Naive thymus-derived CD4-positive, alpha-beta T cell (primary cell): Measurements from ENCODE around the gene FCAR. TPM values are rescaled to one million over a fixed set of nuclear protein-coding genes. Genes with fewer than 3 reads are reported as not detected.
"Not testable (repeated sequence)": the region's sequence is repeated elsewhere in the genome, so short reads cannot be mapped to it uniquely, and the experiment has no call there.

Experiments
- ATAC-seq: fragments of 150-1000 bp; cut with Tn5 transposase; 2 replicates; pipeline ENCODE4 v1.10.0; 2021; ENCODE audit warnings: mild to moderate bottlenecking, moderate library complexity
- CTCF ChIA-PET: fragments of 350-600 bp; sonication (Branson Sonifier 250); formaldehyde crosslinking; loops from one replicate; lab custom pipeline; 2021; ENCODE audit warnings: antibody characterized with exemption; lab: Charles Lee
- POLR2A ChIA-PET: fragments of 350-600 bp; sonication (Branson Sonifier 250); formaldehyde crosslinking; loops from one replicate; lab custom pipeline; 2021; ENCODE audit warnings: antibody characterized with exemption, inconsistent platforms; lab: Charles Lee
- DNase-seq, 9 donors: peaks; one replicate each; pipeline versions ENCODE4 v3.0.0 to v3.0.0-alpha.2; 2020 to 2022; ENCODE audit warnings: mixed read lengths in 1 of 9
- H3K27ac ChIP-seq: one replicate; pipeline ENCODE4 v1.7.0; 2013; ENCODE audit warnings: mild to moderate bottlenecking, low read depth, low read length, moderate library complexity
- H3K27me3 ChIP-seq, 2 donors: one replicate each; pipeline ENCODE4 v1.7.0; 2013; ENCODE audit warnings: low read length in 2 of 2, mild to moderate bottlenecking in 2 of 2, moderate library complexity in 2 of 2; ENCODE audit not compliant: control insufficient read depth in 2 of 2, insufficient read depth in 2 of 2
- H3K36me3 ChIP-seq, 3 experiments: 1 replicate in 2 of 3; 2 replicates in 1 of 3; pipeline ENCODE4 v1.7.0; 2013; ENCODE audit warnings: low read length in 3 of 3, mild to moderate bottlenecking in 3 of 3, moderate library complexity in 1 of 3; ENCODE audit not compliant: insufficient read depth in 3 of 3, control insufficient read depth in 2 of 3
- H3K4me1 ChIP-seq, 2 donors: one replicate each; pipeline ENCODE4 v1.7.0; 2013; ENCODE audit warnings: low read length in 2 of 2, mild to moderate bottlenecking in 2 of 2, moderate library complexity in 1 of 2; ENCODE audit not compliant: control insufficient read depth in 2 of 2, insufficient read depth in 2 of 2
- H3K4me3 ChIP-seq: 2 replicates; pipeline ENCODE4 v1.7.0; 2013; ENCODE audit warnings: mild to moderate bottlenecking, low read length
- H3K9me3 ChIP-seq, 3 experiments: 1 replicate in 2 of 3; 2 replicates in 1 of 3; pipeline ENCODE4 v1.7.0; 2013; ENCODE audit warnings: low read length in 3 of 3; ENCODE audit not compliant: control insufficient read depth in 2 of 3
- H3K27ac Mint-ChIP-seq, 9 donors: one replicate each; pipeline ENCODE4 v1.8.0; 2020 to 2022; ENCODE audit warnings: mixed read lengths in 9 of 9, mild to moderate bottlenecking in 8 of 9, moderate library complexity in 5 of 9, inconsistent platforms in 2 of 9
- H3K27me3 Mint-ChIP-seq, 5 donors: one replicate each; pipeline ENCODE4 v1.8.0; 2021 to 2022; ENCODE audit warnings: mixed read lengths in 5 of 5, mild to moderate bottlenecking in 1 of 5
- H3K36me3 Mint-ChIP-seq, 5 donors: one replicate each; pipeline ENCODE4 v1.8.0; 2020 to 2022; ENCODE audit warnings: mixed read lengths in 5 of 5, mild to moderate bottlenecking in 3 of 5, inconsistent platforms in 1 of 5
- H3K4me1 Mint-ChIP-seq, 7 donors: one replicate each; pipeline ENCODE4 v1.8.0; 2020 to 2022; ENCODE audit warnings: mixed read lengths in 7 of 7, mild to moderate bottlenecking in 3 of 7, inconsistent platforms in 1 of 7
- H3K4me3 Mint-ChIP-seq, 10 donors: one replicate each; pipeline ENCODE4 v1.8.0; 2020 to 2022; ENCODE audit warnings: mild to moderate bottlenecking in 10 of 10, mixed read lengths in 10 of 10, moderate library complexity in 6 of 10, inconsistent platforms in 2 of 10
- H3K9me3 Mint-ChIP-seq, 11 donors: one replicate each; pipeline ENCODE4 v1.8.0; 2020 to 2022; ENCODE audit warnings: mixed read lengths in 11 of 11, mild to moderate bottlenecking in 4 of 11, inconsistent platforms in 1 of 11, moderate library complexity in 1 of 11
- intact Hi-C, 2 donors: fragments of 100-400 bp; cut with micrococcal nuclease; formaldehyde crosslinking; loops; one replicate each; pipeline ENCODE4 v1.15.1; 2023
- polyA plus RNA-seq, 2 donors: library from polyadenylated mRNA; unstranded; fragments of 300-500 nt; fragmentation: Illumina TruSeq; gene quantifications; one replicate each; pipeline ENCODE4 v1.2.3, GENCODE V29; 2021
- total RNA-seq, 6 experiments: library from RNA in 5 of 6; stranded (reverse) in 5 of 6; gene quantifications; 1 replicate in 5 of 6; 2 replicates in 1 of 6; pipeline ENCODE4 v1.2.3 and lab custom pipeline; 2021 to 2026

Gene FCAR
- total and polyA plus RNA-seq, 7 experiments from 2014 or later = 8.5 to 110 TPM; not detected in 5

DNA sequence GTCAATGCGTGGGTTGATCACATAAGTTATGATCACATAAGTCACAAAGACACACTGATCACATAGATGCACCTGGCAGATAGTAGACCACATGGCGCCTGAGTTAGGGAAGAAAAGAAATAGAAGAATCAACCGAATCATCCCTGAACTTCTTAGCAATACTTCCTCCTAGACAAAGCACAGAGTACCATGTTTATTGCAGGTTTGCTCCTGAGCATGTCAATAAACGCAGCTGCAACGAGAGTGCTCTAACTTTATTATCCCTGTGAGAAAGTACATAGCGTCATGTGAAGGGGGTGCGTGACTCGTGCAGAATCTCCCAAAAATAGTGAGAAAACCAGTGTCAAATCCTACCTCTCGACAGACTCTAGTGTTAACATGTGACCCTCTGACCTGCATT lies 49.2 kb downstream of the FCAR start:
- peaks cover 0 to 20% (median 13%) of the 10 kb centered on the region in 5 donors for H3K27me3 Mint-ChIP-seq
- peaks cover 0 to 10% (median 4%) of the 10 kb centered on the region in 5 donors for H3K36me3 Mint-ChIP-seq
- intact Hi-C loops = no loop called here
- Histone ChIP-seq H3K27ac (no peak overlapping the region), H3K27me3 (no peaks in the 10 kb centered on the region), H3K9me3 (peaks cover 0 to 10% (median 0%) of the 10 kb centered on the region in 3 experiments), H3K4me3 (no peak overlapping the region), H3K36me3 (no peaks in the 10 kb centered on the region), H3K4me1 (no peaks in the 10 kb centered on the region)
- ChIA-PET POLR2A (no interaction called here), CTCF (no interaction called here)
- peaks cover 0 to 9% (median 3%) of the 10 kb centered on the region in 7 donors for H3K4me1 Mint-ChIP-seq
- H3K9me3 Mint-ChIP-seq = peaks cover 2 to 29% (median 19%) of the 10 kb centered on the region in 11 donors
- H3K4me3 Mint-ChIP-seq = peak overlapping the region in 2 of 10 donors; percentile 14 to 26
- ATAC-seq = no peak
- H3K27ac Mint-ChIP-seq = peak overlapping the region in 1 of 9 donors; percentile 33
- DNase-seq = no peak

DNA sequence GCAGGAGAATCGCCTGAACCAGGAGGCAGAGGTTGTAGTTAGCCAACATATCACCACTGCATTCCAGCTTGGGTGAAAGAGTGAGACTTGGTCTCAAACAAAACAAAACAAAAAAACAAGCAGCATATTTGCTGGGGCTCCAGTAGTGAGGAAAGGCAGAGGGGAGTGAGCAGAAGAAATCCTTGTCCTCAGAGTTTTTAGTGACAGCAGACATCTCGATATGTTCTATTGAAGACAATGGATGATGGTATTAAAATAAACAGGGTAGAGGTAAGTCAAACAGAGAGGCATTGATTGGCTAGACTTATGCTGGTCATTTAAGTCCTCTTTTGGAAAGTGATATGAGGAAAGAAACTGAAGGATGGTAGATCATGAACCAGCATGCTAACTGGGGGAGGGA lies 54.3 kb downstream of the FCAR start:
- DNase-seq = no peak
- Histone ChIP-seq H3K27me3 (no peaks in the 10 kb centered on the region), H3K4me3 (no peak overlapping the region), H3K27ac (no peak overlapping the region), H3K36me3 (no peaks in the 10 kb centered on the region), H3K4me1 (no peaks in the 10 kb centered on the region), H3K9me3 (peaks cover 0 to 19% (median 0%) of the 10 kb centered on the region in 3 experiments)
- Mint-ChIP-seq H3K4me1 (peaks cover 0 to 3% (median 0%) of the 10 kb centered on the region in 7 donors), H3K27ac (no peak overlapping the region), H3K4me3 (no peak overlapping the region), H3K9me3 (peaks cover 3 to 48% (median 32%) of the 10 kb centered on the region in 11 donors), H3K27me3 (peaks cover 0 to 12% (median 3%) of the 10 kb centered on the region in 5 donors), H3K36me3 (peaks cover 0 to 16% (median 7%) of the 10 kb centered on the region in 5 donors)
- ChIA-PET CTCF (no interaction called here), POLR2A (no interaction called here)
- no peak for ATAC-seq
- intact Hi-C loops = no loop called here

DNA sequence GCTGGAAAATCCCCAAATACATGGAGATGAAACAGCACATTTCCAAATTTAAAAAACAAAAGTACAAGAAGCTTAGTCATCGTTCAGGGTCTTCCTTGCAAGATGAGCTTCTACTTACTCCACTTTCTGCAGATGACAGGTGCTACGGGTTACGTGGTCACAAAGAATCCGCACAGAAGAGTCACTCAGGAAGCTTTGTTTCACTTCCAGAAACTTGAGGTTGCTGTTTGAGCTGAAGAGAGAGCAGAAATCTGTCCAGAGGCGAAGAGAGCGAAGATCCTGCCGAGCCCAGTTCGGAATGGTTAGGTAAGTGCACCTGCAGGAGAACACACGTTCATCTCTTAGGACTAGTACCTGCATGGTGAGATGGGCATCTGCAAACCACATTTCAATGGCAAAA lies 63.9 kb downstream of the FCAR start:
- H3K36me3 ChIP-seq = no peaks in the 10 kb centered on the region
- H3K9me3 ChIP-seq = no peaks in the 10 kb centered on the region
- CTCF ChIA-PET = no interaction called here
- POLR2A ChIA-PET = no interaction called here
- Mint-ChIP-seq H3K27me3 (peaks cover 0 to 14% (median 10%) of the 10 kb centered on the region in 5 donors), H3K4me3 (peak overlapping the region in 1 of 10 donors; percentile 73), H3K4me1 (peaks cover 0 to 7% (median 4%) of the 10 kb centered on the region in 7 donors), H3K27ac (peak overlapping the region in 1 of 9 donors; percentile 58), H3K36me3 (no peaks in the 10 kb centered on the region), H3K9me3 (peaks cover 0 to 5% (median 0%) of the 10 kb centered on the region in 11 donors)
- DNase-seq (no peak), ATAC-seq (peak; percentile 41)
- H3K4me1 ChIP-seq = no peaks in the 10 kb centered on the region
- no peaks in the 10 kb centered on the region for H3K27me3 ChIP-seq
- intact Hi-C loops = no loop called here
- no peak overlapping the region for H3K27ac ChIP-seq
- no peak overlapping the region for H3K4me3 ChIP-seq

DNA sequence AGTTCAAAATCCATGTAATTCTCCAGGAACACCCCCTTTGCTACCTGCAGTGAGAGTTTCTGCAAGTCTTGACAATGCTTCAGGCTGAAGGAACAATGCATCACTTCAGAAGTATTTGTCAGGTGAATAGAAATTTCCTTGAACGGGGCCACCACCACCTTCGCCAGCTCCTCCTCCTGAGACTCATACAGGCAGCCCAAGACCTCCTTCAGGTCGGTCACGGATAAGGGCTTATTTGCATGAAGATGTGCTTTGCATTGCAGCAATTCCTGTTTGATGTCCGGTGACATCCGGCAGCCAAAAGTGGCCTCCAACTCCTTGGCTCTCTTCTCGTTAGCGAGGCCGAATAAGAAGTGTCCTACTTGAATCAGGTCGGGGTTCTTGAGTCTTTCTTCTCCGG lies 64.9 kb downstream of the FCAR start:
- POLR2A ChIA-PET = no interaction called here
- Mint-ChIP-seq H3K4me3 (no peak overlapping the region), H3K27me3 (peaks cover 0 to 11% (median 9%) of the 10 kb centered on the region in 5 donors), H3K27ac (no peak overlapping the region), H3K4me1 (peaks cover 0 to 7% (median 3%) of the 10 kb centered on the region in 7 donors), H3K36me3 (no peaks in the 10 kb centered on the region), H3K9me3 (peaks cover 0 to 4% (median 0%) of the 10 kb centered on the region in 11 donors)
- intact Hi-C loops = no loop called here
- ATAC-seq = no peak
- no peaks in the 10 kb centered on the region for H3K36me3 ChIP-seq
- CTCF ChIA-PET = no interaction called here
- no peak overlapping the region for H3K27ac ChIP-seq
- DNase-seq = no peak
- H3K9me3 ChIP-seq = no peaks in the 10 kb centered on the region
- no peak overlapping the region for H3K4me3 ChIP-seq
- H3K27me3 ChIP-seq = no peaks in the 10 kb centered on the region
- H3K4me1 ChIP-seq = no peaks in the 10 kb centered on the region

DNA sequence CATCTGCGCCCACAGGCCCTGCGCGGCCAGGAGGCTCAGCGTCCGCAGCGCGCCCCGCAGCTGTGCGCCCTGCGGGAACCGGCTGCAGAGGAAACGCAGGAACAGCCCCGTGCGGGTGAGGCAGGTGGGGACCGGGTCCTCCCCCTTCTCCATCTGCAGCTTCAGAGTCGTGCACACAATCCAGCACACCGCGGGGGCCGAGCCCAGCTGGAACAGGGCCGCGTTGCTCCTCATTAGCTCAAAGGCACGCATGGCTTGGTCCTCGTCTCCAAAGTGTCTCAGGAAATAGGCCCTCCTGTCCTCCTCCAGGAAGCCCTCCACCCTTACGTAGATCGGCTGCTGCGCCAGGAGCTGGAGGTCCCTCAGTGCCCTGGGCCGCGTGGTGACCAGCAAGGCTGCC lies 65.5 kb downstream of the FCAR start:
- H3K27ac ChIP-seq, intact Hi-C loops, H3K4me3 Mint-ChIP-seq, H3K4me3 ChIP-seq, H3K36me3 Mint-ChIP-seq, ATAC-seq, H3K9me3 Mint-ChIP-seq, POLR2A ChIA-PET, CTCF ChIA-PET, H3K4me1 ChIP-seq, H3K9me3 ChIP-seq, H3K4me1 Mint-ChIP-seq, H3K36me3 ChIP-seq, H3K27ac Mint-ChIP-seq, DNase-seq, H3K27me3 ChIP-seq: not testable (repeated sequence)
- H3K27me3 Mint-ChIP-seq = peaks cover 0 to 11% (median 9%) of the 10 kb centered on the region in 5 donors

Other genes starting within 250 kb of the FCAR start
- 10 to 100 TPM in 1 of 5 experiments, 1 to 10 TPM in 3, not detected in 1; 1.1 to 56.5 (median 5.1) TPM for gene LILRB1, start 243.8 kb upstream of the FCAR start, total RNA-seq
- under 1 TPM in 1 of 2 donors, not detected in 1; 0.09 TPM for gene LILRB1, start 243.8 kb upstream of the FCAR start, polyA plus RNA-seq
- gene LILRB4, start 211.2 kb upstream of the FCAR start, total RNA-seq = 10 to 100 TPM in 1 of 5 experiments, 1 to 10 TPM in 3, under 1 TPM in 1; 0.15 to 20.2 (median 2.5) TPM
- gene LILRB4, start 211.2 kb upstream of the FCAR start, polyA plus RNA-seq = not detected
- gene KIR3DL3, start 149.8 kb upstream of the FCAR start, total RNA-seq = not detected
- gene KIR3DL3, start 149.8 kb upstream of the FCAR start, polyA plus RNA-seq = not detected
- gene KIR2DL3, start 135.7 kb upstream of the FCAR start, total RNA-seq = 1 to 10 TPM in 1 of 5 experiments, under 1 TPM in 1, not detected in 3; 0.27 to 4.0 TPM
- gene KIR2DL3, start 135.7 kb upstream of the FCAR start, polyA plus RNA-seq = under 1 TPM in 1 of 2 donors, not detected in 1; 0.11 TPM
- gene KIR2DL1, start 104.4 kb upstream of the FCAR start, total RNA-seq = 1 to 10 TPM in 2 of 5 experiments, not detected in 3; 1.0 to 1.2 TPM
- gene KIR2DL1, start 104.4 kb upstream of the FCAR start, polyA plus RNA-seq = not detected
- under 1 TPM in 3 of 5 experiments, not detected in 2; 0.15 to 0.48 (median 0.44) TPM for gene KIR2DL4, start 70.6 kb upstream of the FCAR start, total RNA-seq
- not detected for gene KIR2DL4, start 70.6 kb upstream of the FCAR start, polyA plus RNA-seq
- 1 to 10 TPM in 2 of 5 experiments, not detected in 3; 1.1 to 2.0 TPM for gene KIR3DL1, start 57.8 kb upstream of the FCAR start, total RNA-seq
- under 1 TPM in 1 of 2 donors, not detected in 1; 0.14 TPM for gene KIR3DL1, start 57.8 kb upstream of the FCAR start, polyA plus RNA-seq
- 1 to 10 TPM in 2 of 5 experiments, not detected in 3; 1.3 to 3.5 TPM for gene KIR2DS4, start 41.6 kb upstream of the FCAR start, total RNA-seq
- gene KIR2DS4, start 41.6 kb upstream of the FCAR start, polyA plus RNA-seq = under 1 TPM in 1 of 2 donors, not detected in 1; 0.24 TPM
- 1 to 10 TPM in 2 of 5 experiments, under 1 TPM in 1, not detected in 2; 0.94 to 6.1 (median 1.3) TPM for gene KIR3DL2, start 23.8 kb upstream of the FCAR start, total RNA-seq
- gene KIR3DL2, start 23.8 kb upstream of the FCAR start, polyA plus RNA-seq = 1 to 10 TPM in 1 of 2 donors, under 1 TPM in 1; 0.40 to 1.5 TPM
- 10 to 100 TPM in 1 of 5 experiments, 1 to 10 TPM in 1, under 1 TPM in 2, not detected in 1; 0.65 to 22.1 (median 1.6) TPM for gene NCR1, start 31.9 kb downstream of the FCAR start, total RNA-seq
- not detected for gene NCR1, start 31.9 kb downstream of the FCAR start, polyA plus RNA-seq
- gene NLRP7, start 73.3 kb downstream of the FCAR start, total RNA-seq = not detected
- not detected for gene NLRP7, start 73.3 kb downstream of the FCAR start, polyA plus RNA-seq
- 10 to 100 TPM in 1 of 5 experiments, 1 to 10 TPM in 4; 3.7 to 18.6 (median 6.4) TPM for gene NLRP2, start 92.1 kb downstream of the FCAR start, total RNA-seq
- 1 to 10 TPM; 2.2 to 5.5 TPM for gene NLRP2, start 92.1 kb downstream of the FCAR start, polyA plus RNA-seq
- gene GP6, start 164.0 kb downstream of the FCAR start, total RNA-seq = 1 to 10 TPM in 1 of 5 experiments, under 1 TPM in 4; 0.27 to 1.2 (median 0.51) TPM
- gene GP6, start 164.0 kb downstream of the FCAR start, polyA plus RNA-seq = under 1 TPM; 0.14 to 0.33 TPM
- gene RDH13, start 188.9 kb downstream of the FCAR start, total RNA-seq = 10 to 100 TPM; 14.5 to 24.8 (median 19.0) TPM
- 10 to 100 TPM in 1 of 2 donors, 1 to 10 TPM in 1; 9.4 to 24.8 TPM for gene RDH13, start 188.9 kb downstream of the FCAR start, polyA plus RNA-seq
- gene EPS8L1, start 201.6 kb downstream of the FCAR start, total RNA-seq = 1 to 10 TPM in 4 of 5 experiments, under 1 TPM in 1; 0.76 to 6.8 (median 2.0) TPM
- under 1 TPM in 1 of 2 donors, not detected in 1; 0.09 TPM for gene EPS8L1, start 201.6 kb downstream of the FCAR start, polyA plus RNA-seq
- gene PPP1R12C, start 243.4 kb downstream of the FCAR start, total RNA-seq = 100 to 1,000 TPM; 107 to 180 (median 144) TPM
- 1 to 10 TPM; 3.8 to 6.6 TPM for gene PPP1R12C, start 243.4 kb downstream of the FCAR start, polyA plus RNA-seq